ENCODE measurements around the gene DOK7. TPM values are rescaled to one million over a fixed set of nuclear protein-coding genes. Genes with fewer than 3 reads are reported as not detected.

DOK7 gene
- total RNA-seq, 4 donors from 2014 or later = 8.1 to 42.0 (median 13.2) TPM

DNA sequence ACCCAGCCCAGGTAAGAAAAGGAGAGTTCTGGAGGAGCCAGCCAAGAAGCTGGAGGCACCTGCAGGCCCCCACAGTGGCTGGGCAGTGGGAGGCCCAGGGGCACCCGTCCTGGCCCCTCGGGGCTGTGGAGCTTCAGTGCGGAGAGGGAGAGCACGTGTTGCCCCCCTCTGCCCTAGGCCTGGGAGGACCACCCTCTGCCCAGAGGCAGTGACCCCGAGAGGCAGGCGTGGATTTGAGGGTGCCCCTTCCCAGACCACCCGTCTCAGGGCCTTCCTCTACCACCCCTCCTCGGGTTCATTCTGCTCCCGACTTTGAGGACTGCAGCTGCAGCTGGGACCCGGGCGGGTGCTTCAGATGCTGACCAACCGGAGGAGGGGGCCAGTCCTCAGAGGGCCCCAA lies 33.5 kb upstream of the DOK7 start:
- H3K36me3 ChIP-seq = peaks cover 0 to 18% of the 10 kb centered on the region in 2 donors

GRCh38 chr4:3430524-3430923 lies 32.6 kb upstream of the DOK7 start:
- intact Hi-C loops (cut with DNase I; ENCODE audit: low total_unique reads) = no loop called here
- DNase-seq (no peak), ATAC-seq (no peak)
- Histone ChIP-seq H3K4me1 (no peaks in the 10 kb centered on the region), H3K27ac (no peak overlapping the region), H3K27me3 (no peaks in the 10 kb centered on the region), H3K4me3 (no peak overlapping the region), H3K9me3 (no peaks in the 10 kb centered on the region), H3K36me3 (peaks cover 0 to 15% of the 10 kb centered on the region in 2 donors)
- TF ChIP-seq POLR2A (IDR thresholded peaks at IDR 0.05) = no peak
- TF ChIP-seq CTCF (IDR thresholded peaks at IDR 0.05 in 4 of 5, conservative IDR thresholded peaks at IDR 0.05 in 1 of 5) = no peak
- in situ Hi-C loops (cut with MboI; ENCODE audit: low sequenced_read_pairs in 4 of 4) = loop anchor here in 1 of 4 donors (10.0 kb wide), 1 partner anchor 86 kb away; no protein-coding TSS in a partner anchor

More for the DNA sequence above, 33.5 kb upstream of the DOK7 start:
- ATAC-seq (no peak), DNase-seq (no peak)
- Histone ChIP-seq H3K27me3 (no peaks in the 10 kb centered on the region), H3K27ac (no peak overlapping the region), H3K4me1 (no peaks in the 10 kb centered on the region), H3K9me3 (no peaks in the 10 kb centered on the region), H3K4me3 (no peak overlapping the region)
- in situ Hi-C loops (cut with MboI; ENCODE audit: low sequenced_read_pairs in 4 of 4) = loop anchor here in 1 of 4 donors (10.0 kb wide), 1 partner anchor 85 kb away; no protein-coding TSS in a partner anchor
- no peak for TF ChIP-seq CTCF (IDR thresholded peaks at IDR 0.05 in 4 of 5, conservative IDR thresholded peaks at IDR 0.05 in 1 of 5)
- no peak for TF ChIP-seq POLR2A (IDR thresholded peaks at IDR 0.05)
- intact Hi-C loops (cut with DNase I; ENCODE audit: low total_unique reads) = no loop called here

DNA sequence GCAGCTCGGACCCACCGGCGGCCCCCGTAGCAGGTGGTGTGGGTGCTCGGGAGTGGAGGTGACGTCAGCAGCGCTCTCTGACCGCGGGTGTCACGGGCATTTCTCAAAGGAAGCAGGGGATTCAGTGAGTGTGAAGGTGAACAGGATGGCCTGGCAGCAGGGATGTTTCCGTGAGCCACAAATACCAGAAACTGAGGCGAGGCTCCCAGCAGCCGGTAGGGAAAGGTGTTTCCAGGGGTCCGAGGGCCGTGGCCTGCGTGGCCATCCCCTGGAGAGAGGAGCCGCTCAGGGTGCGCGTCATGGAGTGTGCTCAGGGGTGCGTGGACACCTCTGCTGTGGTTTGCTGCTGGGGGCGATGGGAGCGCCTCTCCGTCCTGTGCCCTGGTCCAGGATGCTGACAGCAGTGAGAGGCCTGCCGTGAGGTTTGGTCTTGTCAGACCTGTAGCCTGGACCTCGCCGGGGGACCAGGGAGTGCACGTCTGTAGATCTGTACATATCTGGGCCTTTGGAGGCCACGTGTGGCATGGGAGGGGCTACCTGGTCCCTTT lies 31.6 kb upstream of the DOK7 start:
- TF ChIP-seq CTCF (IDR thresholded peaks at IDR 0.05 in 4 of 5, conservative IDR thresholded peaks at IDR 0.05 in 1 of 5) (no peak), POLR2A (IDR thresholded peaks at IDR 0.05) (no peak)
- DNase-seq (no peak), ATAC-seq (no peak)
- no peaks in the 10 kb centered on the region for H3K9me3 ChIP-seq
- H3K4me1 ChIP-seq = peaks cover 0 to 1% of the 10 kb centered on the region in 2 donors
- H3K27ac ChIP-seq = no peak overlapping the region
- H3K27me3 ChIP-seq = no peaks in the 10 kb centered on the region
- in situ Hi-C loops (cut with MboI; ENCODE audit: low sequenced_read_pairs in 4 of 4) (loop anchor here in 1 of 4 donors (10.0 kb wide), 1 partner anchor 87 kb away; no protein-coding TSS in a partner anchor), intact Hi-C loops (cut with DNase I; ENCODE audit: low total_unique reads) (no loop called here)
- H3K4me3 ChIP-seq = no peak overlapping the region
- H3K36me3 ChIP-seq = peaks cover 0 to 15% of the 10 kb centered on the region in 2 donors

- H3K27ac ChIP-seq = no peak overlapping the region
- H3K4me1 ChIP-seq = peaks cover 0 to 4% of the 10 kb centered on the region in 2 donors
- TF ChIP-seq CTCF (IDR thresholded peaks at IDR 0.05 in 4 of 5, conservative IDR thresholded peaks at IDR 0.05 in 1 of 5) (no peak), POLR2A (IDR thresholded peaks at IDR 0.05) (no peak)
- no peak for DNase-seq
- no peaks in the 10 kb centered on the region for H3K9me3 ChIP-seq
- no peaks in the 10 kb centered on the region for H3K27me3 ChIP-seq
- peaks cover 0 to 15% of the 10 kb centered on the region in 2 donors for H3K36me3 ChIP-seq
- in situ Hi-C loops (cut with MboI; ENCODE audit: low sequenced_read_pairs in 4 of 4) (loop anchor here in 1 of 4 donors (10.0 kb wide), 1 partner anchor 88 kb away; no protein-coding TSS in a partner anchor), intact Hi-C loops (cut with DNase I; ENCODE audit: low total_unique reads) (no loop called here)
- no peak for ATAC-seq
- no peak overlapping the region for H3K4me3 ChIP-seq
Observed at GRCh38 chr4:3432381-3432790, 30.7 kb upstream of the DOK7 start.
